IPS DF 6.9 (cell line): ENCODE results near the gene GNA12.
A peak's percentile ranks its signal among the peaks of the same experiment; 100 is the strongest.

ENCODE experiments used
- DNase-seq: peaks from one replicate; pipeline ENCODE4 v3.0.0-alpha.2; 2013; ENCODE audit warnings: low read depth, low spot score
- H3K27ac ChIP-seq: one replicate; pipeline ENCODE4 v1.5.1; 2013; ENCODE audit warnings: low read length, control low read depth
- H3K27me3 ChIP-seq: 2 replicates; pipeline ENCODE4 v1.6.1; 2013; ENCODE audit warnings: mild to moderate bottlenecking, low read length; ENCODE audit not compliant: control insufficient read depth, insufficient read depth
- H3K36me3 ChIP-seq: 2 replicates; pipeline ENCODE4 v1.6.1; 2013; ENCODE audit warnings: low read length; ENCODE audit not compliant: control insufficient read depth, insufficient read depth
- H3K4me1 ChIP-seq: 2 replicates; pipeline ENCODE4 v1.6.1; 2013; ENCODE audit warnings: low read length; ENCODE audit not compliant: control insufficient read depth, insufficient read depth
- H3K4me3 ChIP-seq: 2 replicates; pipeline ENCODE4 v1.5.1; 2013; ENCODE audit warnings: mild to moderate bottlenecking, low read length
- H3K9me3 ChIP-seq: 2 replicates; pipeline ENCODE4 v1.6.1; 2013; ENCODE audit warnings: low read length, inconsistent platforms; ENCODE audit not compliant: control insufficient read depth, insufficient read depth
- WGBS: extraction: QIAGEN DNeasy Blood & Tissue Kit; methylation state at CpG from one replicate; pipeline ENCODE4 v1.1.7; 2013; ENCODE audit warnings: mixed read lengths, missing lambda C conversion rate; ENCODE audit not compliant: insufficient read length, insufficient coverage; 5-methylcytosine and 5-hydroxymethylcytosine counted together

Gene GNA12

DNA sequence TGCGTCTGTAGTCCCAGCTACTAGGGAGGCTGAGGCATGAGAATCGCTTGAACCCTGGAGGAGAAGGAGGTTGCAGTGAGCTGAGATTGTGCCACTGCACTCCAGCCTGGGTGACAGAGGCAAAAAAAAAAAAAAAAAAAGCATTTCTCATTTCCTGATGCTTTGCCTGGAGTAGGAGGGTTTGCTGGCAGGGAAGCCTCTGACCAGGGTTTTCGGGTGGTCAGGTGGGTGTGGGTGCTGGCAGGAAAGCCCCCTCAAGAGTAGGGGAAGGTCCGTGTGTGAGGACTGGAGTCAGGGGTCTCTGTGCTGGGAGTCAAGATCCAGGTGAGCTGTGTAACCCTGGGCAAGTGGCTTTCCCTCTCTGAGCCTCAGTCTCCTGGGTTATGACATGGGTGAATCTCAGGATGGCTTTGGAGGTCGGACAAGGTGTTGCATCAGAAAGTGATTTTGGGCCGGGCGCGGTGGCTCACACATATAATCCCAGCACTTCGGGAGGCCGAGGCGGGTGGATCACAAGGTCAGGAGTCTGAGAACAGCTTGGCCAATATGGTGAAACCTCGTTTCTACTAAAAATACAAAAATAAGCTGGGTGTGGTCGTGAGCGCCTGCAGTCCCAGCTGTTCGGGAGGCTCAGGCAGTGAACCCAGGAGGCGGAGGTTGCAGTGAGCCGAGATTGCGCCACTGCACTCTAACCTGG lies 152.9 kb downstream of the GNA12 start:
- H3K9me3 ChIP-seq = no peaks in the 10 kb centered on the region
- WGBS = no CpG with 5 or more reads among the region's 18 CpGs

DNA sequence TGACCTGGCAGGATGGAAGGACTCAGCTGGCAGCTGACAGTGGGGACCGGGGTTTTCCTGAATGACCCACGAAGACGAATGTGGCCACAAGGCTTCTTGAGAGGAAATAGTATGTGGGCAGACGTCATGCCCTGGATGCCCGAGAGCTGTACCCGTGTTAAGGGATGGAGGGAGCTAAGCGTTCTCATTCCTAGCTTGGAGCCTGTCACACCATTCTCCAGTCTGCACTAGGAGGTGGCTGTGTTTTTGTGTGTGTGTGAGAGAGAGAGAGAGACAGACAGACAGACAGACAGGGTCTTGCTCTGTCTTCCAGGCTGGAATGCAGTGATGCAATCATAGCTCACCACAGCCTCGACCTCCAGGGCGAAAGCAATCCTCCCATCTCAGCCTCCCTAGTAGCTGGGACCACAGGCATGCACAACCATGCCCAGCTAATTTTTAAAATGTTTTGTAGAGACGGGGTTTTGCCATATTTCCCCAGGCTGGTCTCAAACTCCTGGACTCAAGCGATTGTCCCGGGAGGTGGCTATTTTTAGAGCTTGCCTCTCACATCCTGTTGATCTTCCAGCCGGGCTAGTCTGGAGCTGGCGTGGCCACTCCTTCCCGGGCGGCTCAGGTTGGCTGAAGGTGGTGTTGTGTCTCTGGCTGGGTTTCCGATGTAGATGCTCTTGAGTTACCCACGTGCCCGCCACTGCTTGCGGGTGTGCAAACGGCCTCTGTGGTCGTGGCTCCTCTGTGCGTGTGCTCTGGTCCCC lies 154.0 kb downstream of the GNA12 start:
- WGBS = no CpG with 5 or more reads among the region's 23 CpGs
- no peak overlapping the region for H3K27ac ChIP-seq
- H3K27me3 ChIP-seq = peaks cover 14% of the 10 kb centered on the region
- no peaks in the 10 kb centered on the region for H3K36me3 ChIP-seq
- H3K9me3 ChIP-seq = no peaks in the 10 kb centered on the region
- no peak overlapping the region for H3K4me3 ChIP-seq
- DNase-seq = no peak
- peaks cover 2% of the 10 kb centered on the region; the same call in 1 of the 2 replicates for H3K4me1 ChIP-seq

More for the DNA sequence above, 152.9 kb downstream of the GNA12 start:
- H3K4me1 ChIP-seq = peaks cover 2% of the 10 kb centered on the region; the same call in 1 of the 2 replicates
- no peak overlapping the region for H3K27ac ChIP-seq
- no peak overlapping the region for H3K4me3 ChIP-seq
- DNase-seq = no peak
- no peaks in the 10 kb centered on the region for H3K36me3 ChIP-seq
- peaks cover 14% of the 10 kb centered on the region for H3K27me3 ChIP-seq

DNA sequence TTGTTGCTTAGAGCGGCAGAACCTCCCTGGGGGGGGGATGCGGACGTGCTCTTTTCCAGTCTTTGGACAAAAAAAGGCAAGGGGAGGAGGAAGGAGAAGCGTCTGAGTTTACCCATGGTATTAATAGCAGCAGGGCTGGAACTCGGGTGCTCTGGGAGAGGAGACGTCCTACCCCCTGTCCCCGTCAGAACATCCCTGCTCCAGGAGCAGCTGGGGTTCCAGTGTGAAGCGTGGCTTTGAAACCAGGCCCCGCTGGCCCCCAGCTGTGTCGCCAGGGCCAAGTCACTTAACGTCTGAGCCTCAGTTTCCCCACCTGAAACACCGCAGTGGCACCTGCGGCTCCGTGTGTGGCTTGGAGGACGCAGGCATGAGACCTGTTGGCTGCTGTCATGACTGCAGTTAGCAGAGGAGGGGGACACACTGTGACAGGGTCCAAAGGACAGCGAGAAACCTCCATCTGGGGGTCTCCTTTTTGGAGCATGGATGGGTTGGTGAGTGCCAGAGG lies 154.7 kb downstream of the GNA12 start:
- no peak overlapping the region for H3K4me3 ChIP-seq
- no peak for DNase-seq
- H3K36me3 ChIP-seq = no peaks in the 10 kb centered on the region
- WGBS = no CpG with 5 or more reads among the region's 16 CpGs
- H3K4me1 ChIP-seq = peaks cover 2% of the 10 kb centered on the region; the same call in 1 of the 2 replicates
- H3K27me3 ChIP-seq = peaks cover 14% of the 10 kb centered on the region
- no peaks in the 10 kb centered on the region for H3K9me3 ChIP-seq
- H3K27ac ChIP-seq = no peak overlapping the region

DNA sequence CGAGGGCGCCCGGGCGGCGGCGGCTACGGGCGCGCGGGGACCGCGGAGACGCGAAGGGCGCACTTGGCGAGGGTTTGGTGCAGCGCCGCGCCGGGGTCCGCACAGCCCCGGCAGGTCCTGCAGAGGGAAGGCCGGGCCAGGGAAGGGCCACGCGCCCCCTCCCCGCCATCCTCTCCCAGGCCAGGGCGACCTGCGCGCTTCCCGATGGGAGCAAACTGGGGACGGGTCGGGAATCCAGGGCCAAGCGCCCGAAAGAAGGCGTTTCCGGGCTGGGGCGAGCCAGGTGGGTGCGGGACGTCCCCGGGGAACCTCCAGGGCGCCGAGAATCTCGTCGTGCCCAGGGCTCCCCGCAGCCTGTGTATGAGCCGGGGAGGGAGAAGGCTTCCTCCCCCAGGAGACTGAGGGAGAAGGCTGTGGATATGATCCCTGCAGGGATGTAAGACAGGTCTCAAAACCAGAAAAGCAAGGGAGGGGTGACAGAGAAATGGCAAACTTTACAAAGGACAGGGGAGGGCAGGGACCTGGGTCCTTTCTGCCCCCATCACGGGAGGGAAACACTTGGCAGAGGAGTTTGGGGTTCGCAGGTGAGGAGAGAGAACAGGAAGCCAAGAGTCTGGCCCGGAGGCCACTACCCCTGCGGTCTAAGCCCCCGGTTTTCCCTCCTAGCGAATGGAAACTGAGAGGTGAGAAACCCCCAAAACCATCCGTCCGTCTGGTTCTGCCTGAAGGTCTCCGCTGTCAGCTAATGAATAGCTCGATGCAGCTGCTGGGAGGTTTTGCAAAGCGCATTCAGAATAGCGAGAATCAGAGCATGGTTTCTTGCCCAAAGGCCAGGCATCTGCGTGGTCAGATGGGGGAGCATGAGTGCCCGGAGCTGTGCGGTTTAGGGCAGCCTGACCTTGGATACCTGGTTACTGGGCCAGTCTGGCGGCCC lies 155.4 kb downstream of the GNA12 start:
- Histone ChIP-seq H3K36me3 (no peaks in the 10 kb centered on the region), H3K27me3 (peaks cover 14% of the 10 kb centered on the region), H3K4me3 (peak overlapping the region; percentile 33; the same call in 1 of the 2 replicates), H3K9me3 (no peaks in the 10 kb centered on the region), H3K27ac (no peak overlapping the region), H3K4me1 (peaks cover 2% of the 10 kb centered on the region; the same call in 1 of the 2 replicates)
- no CpG with 5 or more reads among the region's 62 CpGs for WGBS
- DNase-seq = no peak

DNA sequence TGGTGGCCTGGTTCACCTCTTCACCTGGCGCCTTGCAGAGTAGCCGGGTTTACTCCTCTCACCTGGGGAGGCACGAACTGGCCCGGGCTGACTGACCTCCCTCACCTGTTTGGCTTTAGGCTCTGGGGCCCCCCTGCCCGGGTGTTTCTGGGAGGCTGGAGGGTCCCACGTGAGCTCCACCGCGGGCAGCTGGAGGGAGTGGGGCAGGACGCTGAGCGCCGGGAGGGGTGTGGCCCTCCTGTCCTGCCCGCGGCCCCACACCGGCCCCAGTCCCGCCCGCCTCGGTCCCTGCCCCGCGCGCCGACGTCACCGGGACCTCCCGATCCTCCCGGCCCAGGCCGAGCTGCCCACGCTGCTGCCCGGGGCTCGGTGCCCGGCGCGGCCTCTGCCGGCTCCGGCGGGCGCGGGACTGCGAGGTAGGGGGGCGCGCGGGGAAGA lies 156.2 kb downstream of the GNA12 start, which contains the start of gene AMZ1:
AMZ1 (plus strand) TSS at position 322 of the 438 bp plus-strand sequence. CDS start 12,250 bp downstream, outside the sequence.
- peaks cover 2% of the 10 kb centered on the region; the same call in 1 of the 2 replicates for H3K4me1 ChIP-seq
- H3K27ac ChIP-seq = no peak within 1 kb of the TSS
- peak within 1 kb of the TSS; percentile 33; the same call in 1 of the 2 replicates for H3K4me3 ChIP-seq
- no CpG with 5 or more reads among the region's 41 CpGs for WGBS
- no peaks in the 10 kb centered on the region for H3K9me3 ChIP-seq
- H3K27me3 ChIP-seq = peaks cover 14% of the 10 kb centered on the region
- no peaks in the 10 kb centered on the region for H3K36me3 ChIP-seq
- no peak for DNase-seq

DNA sequence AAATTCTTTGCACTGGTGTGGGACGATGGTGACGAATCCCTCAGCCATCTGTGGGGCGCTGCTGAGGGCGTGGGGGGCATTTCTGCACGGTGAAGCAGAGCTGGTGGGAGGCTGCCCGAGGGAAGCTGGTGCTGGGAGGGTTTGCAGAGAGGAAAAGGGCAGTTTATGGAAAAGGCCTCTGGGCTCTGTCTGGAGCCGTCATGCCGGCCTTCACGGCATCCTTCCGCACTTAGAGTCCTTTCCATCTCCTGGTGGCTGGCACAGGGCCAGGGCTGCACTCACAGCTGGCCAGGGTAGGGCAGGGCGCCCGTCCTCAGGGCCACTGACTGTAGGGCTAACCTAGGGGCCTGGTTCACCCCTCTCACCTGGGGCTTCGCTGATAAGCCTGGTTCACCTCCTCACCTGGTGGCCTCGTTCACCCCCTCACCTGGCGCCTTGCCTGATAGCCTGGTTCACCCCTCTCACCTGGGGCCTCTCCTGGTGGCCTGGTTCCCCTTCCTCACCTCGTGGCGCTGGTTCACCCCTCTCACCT lies 156.7 kb downstream of the GNA12 start:
- no CpG with 5 or more reads among the region's 17 CpGs for WGBS
- no peak for DNase-seq
- H3K4me3 ChIP-seq = no peak overlapping the region
- H3K27ac ChIP-seq = no peak overlapping the region
- H3K4me1 ChIP-seq = peaks cover 2% of the 10 kb centered on the region; the same call in 1 of the 2 replicates
- peaks cover 14% of the 10 kb centered on the region for H3K27me3 ChIP-seq
- H3K36me3 ChIP-seq = no peaks in the 10 kb centered on the region
- H3K9me3 ChIP-seq = no peaks in the 10 kb centered on the region

DNA sequence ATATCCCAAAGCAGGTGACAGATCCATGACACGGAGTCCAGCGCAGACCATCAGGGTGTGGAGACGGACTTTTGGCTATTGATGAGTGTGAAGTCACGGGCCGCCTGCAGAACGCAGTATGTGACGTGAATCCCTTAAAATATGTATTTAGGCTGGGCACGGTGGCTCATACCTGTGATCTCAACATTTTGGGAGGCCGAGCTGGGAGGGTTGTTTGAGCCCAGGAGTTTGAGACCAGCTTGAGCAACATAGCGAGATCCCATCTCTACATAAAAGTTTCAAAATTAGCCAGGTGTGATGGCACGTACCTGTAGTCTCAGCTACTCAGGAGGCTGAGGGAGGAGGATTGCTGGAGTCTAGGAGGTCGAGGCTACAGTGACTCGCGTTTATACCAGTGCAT lies 158.0 kb downstream of the GNA12 start:
- Histone ChIP-seq H3K9me3 (no peaks in the 10 kb centered on the region), H3K4me1 (peaks cover 2% of the 10 kb centered on the region; the same call in 1 of the 2 replicates), H3K4me3 (no peak overlapping the region), H3K27ac (no peak overlapping the region), H3K27me3 (peaks cover 14% of the 10 kb centered on the region), H3K36me3 (no peaks in the 10 kb centered on the region)
- DNase-seq = no peak
- no CpG with 5 or more reads among the region's 14 CpGs for WGBS

DNA sequence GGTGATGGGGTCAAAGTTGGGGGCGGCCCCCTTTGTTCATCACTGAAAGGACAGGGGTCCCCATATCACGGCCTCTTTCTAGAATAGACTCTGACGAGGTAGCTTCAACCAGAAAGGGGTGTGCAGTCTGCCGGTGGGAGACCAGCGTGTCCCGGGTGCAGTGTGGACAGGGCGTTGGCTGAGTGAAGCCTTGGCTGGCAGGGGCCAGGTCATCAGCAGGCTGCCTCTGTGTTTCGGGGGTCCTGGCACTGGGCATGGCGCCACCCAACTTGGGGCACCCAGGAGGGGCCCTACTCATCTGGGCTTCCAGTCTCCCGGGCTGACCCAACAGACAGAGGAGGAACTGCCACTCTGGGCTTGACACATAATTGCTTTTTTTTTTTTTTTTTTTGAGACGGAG lies 159.6 kb downstream of the GNA12 start:
- Histone ChIP-seq H3K27ac (no peak overlapping the region), H3K4me1 (peaks cover 2% of the 10 kb centered on the region; the same call in 1 of the 2 replicates), H3K9me3 (no peaks in the 10 kb centered on the region), H3K4me3 (no peak overlapping the region), H3K27me3 (peaks cover 14% of the 10 kb centered on the region), H3K36me3 (no peaks in the 10 kb centered on the region)
- DNase-seq = no peak
- WGBS = no CpG with 5 or more reads among the region's 11 CpGs

DNA sequence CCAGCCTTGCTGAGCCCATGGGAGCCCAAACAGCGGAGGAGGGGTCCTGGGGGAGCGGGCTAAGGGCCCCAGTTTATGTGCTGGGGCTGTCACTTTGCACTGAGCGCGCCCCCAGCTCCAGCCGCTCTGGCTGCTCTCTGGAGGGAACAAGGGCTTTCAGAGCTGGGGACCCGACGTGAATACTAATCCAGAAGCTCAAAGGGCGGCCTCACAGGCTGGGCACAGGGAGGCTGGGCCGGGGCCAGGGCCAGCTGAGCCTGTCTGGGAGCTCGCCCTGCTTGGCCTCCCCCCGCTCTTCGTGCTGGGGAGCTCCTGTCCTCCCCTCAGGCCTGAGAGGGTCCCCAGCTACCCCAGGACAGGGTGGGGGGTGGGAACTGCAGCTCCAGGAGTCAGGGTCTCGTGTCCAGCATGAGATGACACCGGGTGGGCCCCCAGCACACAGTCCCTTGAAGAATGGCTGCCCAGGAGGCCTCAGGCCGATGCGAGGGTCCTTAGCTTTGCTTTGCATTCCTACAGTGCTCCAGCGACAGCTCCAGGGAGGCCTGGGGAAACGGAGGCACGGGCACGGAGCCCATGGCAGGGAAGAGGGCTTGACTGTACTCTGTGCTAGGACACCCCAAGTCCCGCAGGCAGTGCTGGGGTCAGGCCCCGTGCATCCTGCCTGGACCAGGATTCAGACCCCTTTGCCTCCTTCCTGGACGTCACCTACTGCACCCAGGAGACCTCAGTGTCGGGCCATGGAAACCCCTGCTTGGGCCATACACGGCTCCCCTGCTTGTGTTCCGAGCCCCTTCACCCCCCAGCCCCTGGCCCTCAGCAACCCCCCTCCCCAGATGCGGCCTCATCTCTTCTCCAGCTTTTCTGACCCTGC lies 161.9 kb downstream of the GNA12 start:
- no peak for DNase-seq
- Histone ChIP-seq H3K36me3 (no peaks in the 10 kb centered on the region), H3K27me3 (no peaks in the 10 kb centered on the region; the same call in 1 of the 2 replicates), H3K9me3 (no peaks in the 10 kb centered on the region), H3K4me1 (no peaks in the 10 kb centered on the region), H3K27ac (no peak overlapping the region), H3K4me3 (no peak overlapping the region)
- no CpG with 5 or more reads among the region's 27 CpGs for WGBS
